Fibroblast of villous mesenchyme (primary cell): ENCODE data around the gene HMCN2. TPM values are rescaled to one million over a fixed set of nuclear protein-coding genes. Genes with fewer than 3 reads are reported as not detected.

Experiments used
- DNase-seq: peaks from one replicate; pipeline ENCODE4 v3.0.0-alpha.2; 2010; ENCODE audit warnings: low read depth
- H3K4me3 ChIP-seq: 2 replicates; pipeline ENCODE4 v1.5.1; 2011; ENCODE audit warnings: low read depth, mild to moderate bottlenecking, low read length
- CTCF ChIP-seq: IDR thresholded peaks from 2 replicates; pipeline ENCODE4 v1.5.1; 2012; ENCODE audit warnings: low read depth, mild to moderate bottlenecking, low read length; ENCODE audit not compliant: insufficient read depth
- total RNA-seq: library from RNA; depleted of rRNA; stranded (reverse); fragments of >200 nt; gene quantifications from 2 replicates; pipeline ENCODE4 v1.2.3, GENCODE V29; 2012

HMCN2 gene
- total RNA-seq, 1 donor, result not detected

- DNase-seq, result no peak
- H3K4me3 ChIP-seq, result no peak overlapping the region
- TF ChIP-seq CTCF, result no peak
Observed at GRCh38 chr9:130344366-130344765, 78.8 kb downstream of the HMCN2 start.

- no peak for TF ChIP-seq CTCF
- H3K4me3 ChIP-seq, result no peak overlapping the region
- DNase-seq, result no peak
Observed at GRCh38 chr9:130345009-130345896, 79.7 kb downstream of the HMCN2 start.

GRCh38 chr9:130345897-130346385 lies 80.4 kb downstream of the HMCN2 start:
- no peak for TF ChIP-seq CTCF
- DNase-seq, result no peak
- no peak overlapping the region for H3K4me3 ChIP-seq

- no peak for TF ChIP-seq CTCF
- H3K4me3 ChIP-seq, result no peak overlapping the region
- DNase-seq, result no peak
Observed at GRCh38 chr9:130346431-130346830, 80.9 kb downstream of the HMCN2 start.

GRCh38 chr9:130347036-130347435 lies 81.5 kb downstream of the HMCN2 start:
- TF ChIP-seq CTCF, result no peak
- DNase-seq, result no peak
- H3K4me3 ChIP-seq, result no peak overlapping the region

GRCh38 chr9:130347931-130348330 lies 82.4 kb downstream of the HMCN2 start:
- DNase-seq, result no peak
- TF ChIP-seq CTCF, result no peak

More at GRCh38 chr9:130347931-130348330, 82.4 kb downstream of the HMCN2 start:
- no peak overlapping the region for H3K4me3 ChIP-seq
